Femur (tissue), 1 donor: ENCODE measurements around the gene RARRES2.
"Not testable (repeated sequence)": the region's sequence is repeated elsewhere in the genome, so short reads cannot be mapped to it uniquely, and the experiment has no call there.

Experiments used
- DNase-seq: peaks from one replicate; pipeline ENCODE4 v3.0.0-alpha.2; 2017

RARRES2 gene

GRCh38 chr7:150313870-150314269, 27.6 kb downstream of the RARRES2 start:
- DNase-seq, result no peak

- no peak for DNase-seq
Observed at GRCh38 chr7:150313367-150313809, 28.0 kb downstream of the RARRES2 start.

DNA sequence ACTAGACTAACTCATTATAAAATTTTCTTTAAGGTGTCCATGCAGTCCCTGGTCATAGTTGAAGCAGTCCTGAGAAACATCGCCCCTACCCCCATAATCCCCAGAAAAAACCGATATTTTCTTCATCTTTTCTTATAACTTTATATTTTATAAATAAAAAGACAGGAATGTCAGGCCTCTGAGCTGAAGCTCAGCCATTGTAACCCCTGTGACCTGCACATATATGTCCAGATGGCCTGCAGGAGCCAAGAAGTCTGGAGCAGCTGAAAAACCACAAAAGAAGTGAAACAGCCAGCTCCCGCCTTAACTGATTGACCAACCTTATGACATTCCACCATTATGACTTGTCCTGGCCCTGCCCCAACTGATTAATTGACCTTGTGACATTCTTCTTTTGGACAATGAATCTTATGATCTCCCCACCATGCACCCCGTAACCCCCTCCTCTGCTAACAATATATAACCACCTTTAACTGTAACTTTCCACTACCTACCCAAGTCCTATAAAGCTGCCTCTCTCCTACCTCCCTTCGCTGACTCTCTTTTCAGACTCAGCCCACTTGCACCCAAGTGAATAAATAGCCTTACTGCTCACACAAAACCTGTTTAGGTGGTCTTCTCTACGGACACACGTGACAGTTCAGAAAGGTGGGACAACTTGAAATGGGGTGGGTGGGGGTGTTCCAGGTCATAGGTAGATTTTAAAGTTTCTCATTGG, 28.6 kb downstream of the RARRES2 start:
- DNase-seq, result not testable (repeated sequence)

DNA sequence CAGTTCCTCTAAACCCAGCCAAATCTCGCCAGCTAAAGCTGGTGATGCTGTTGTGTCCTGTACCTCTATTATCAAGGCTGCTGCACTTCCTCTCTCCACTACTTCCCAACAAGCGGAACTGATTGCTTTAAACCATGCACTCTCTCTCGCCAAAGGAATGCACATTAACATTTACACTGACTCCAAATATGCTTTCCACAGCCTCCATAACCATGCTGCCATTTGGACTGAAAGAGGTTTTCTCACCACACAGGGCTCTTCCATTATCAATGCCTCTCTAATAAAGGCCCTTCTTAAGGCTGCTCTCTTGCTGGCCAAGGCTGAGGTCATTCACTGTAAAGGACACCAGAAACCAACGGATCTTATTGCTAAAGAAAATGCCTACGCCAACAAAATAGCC, 29.7 kb downstream of the RARRES2 start:
- no peak for DNase-seq

GRCh38 chr7:150311146-150311545, 30.3 kb downstream of the RARRES2 start:
- DNase-seq, result no peak

DNA sequence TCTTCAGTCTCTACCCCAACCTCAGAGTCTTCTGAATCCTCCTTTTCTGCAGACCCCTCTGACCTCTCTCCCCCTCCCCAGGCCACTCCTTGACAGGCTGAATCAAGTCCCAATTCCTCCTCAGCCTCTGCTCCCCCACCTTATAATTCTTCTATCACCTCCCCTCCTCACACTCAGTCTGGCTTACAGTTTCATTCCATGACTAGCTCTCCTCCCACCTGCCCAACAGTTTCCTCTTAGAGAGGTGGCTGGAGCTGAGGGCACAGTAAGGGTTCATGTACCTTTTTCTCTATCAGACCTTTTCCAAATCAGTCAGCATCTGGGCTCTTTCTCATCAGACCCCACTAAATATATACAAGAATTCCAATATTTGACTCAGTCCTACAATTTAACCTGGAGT, 32.9 kb downstream of the RARRES2 start:
- DNase-seq, result no peak

DNA sequence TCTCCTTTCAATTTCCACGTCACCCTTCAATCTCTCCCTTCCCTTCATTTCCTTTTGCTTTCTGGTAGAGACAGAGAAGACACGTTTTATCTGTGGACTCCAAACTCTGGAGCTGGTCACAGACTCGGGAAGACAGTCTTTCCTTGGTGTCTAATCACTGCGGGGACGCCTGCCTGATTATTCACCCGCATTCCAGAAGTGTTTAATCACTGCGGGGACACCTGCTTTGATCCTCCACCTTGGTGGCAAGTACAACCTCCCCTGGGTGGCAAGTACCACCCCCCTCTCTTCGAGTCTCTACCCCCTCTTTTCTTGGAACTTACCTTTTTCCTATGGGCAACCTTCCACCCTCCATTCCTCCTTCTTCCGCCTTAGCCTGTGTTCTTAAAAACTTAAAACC, 33.5 kb downstream of the RARRES2 start:
- DNase-seq, result no peak

- no peak for DNase-seq
Observed at GRCh38 chr7:150307129-150307528, 34.3 kb downstream of the RARRES2 start.

GRCh38 chr7:150306377-150306776, 35.1 kb downstream of the RARRES2 start:
- DNase-seq, result not testable (repeated sequence)

DNA sequence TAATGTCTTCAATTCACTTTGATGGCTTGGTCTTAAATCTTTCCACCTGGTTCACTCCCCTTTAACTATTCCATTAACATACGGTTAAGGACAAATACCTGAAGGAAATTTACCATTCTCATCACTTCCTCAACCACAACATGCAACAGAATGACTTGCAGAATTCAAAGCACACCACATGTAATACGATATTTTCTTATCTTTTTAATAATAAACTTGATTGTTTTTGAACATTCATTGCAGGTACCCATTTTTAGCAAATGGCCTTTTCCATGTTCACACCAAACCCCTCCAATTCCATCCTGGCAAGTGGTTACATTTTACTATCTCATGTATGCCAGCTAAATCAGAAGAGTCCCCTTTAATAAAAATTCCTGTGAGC, 35.5 kb downstream of the RARRES2 start:
- DNase-seq, result not testable (repeated sequence)

- DNase-seq, result not testable (repeated sequence)
Observed at GRCh38 chr7:150305259-150305902, 36.0 kb downstream of the RARRES2 start.

GRCh38 chr7:150304499-150305258, 36.8 kb downstream of the RARRES2 start:
- not testable (repeated sequence) for DNase-seq

- DNase-seq, result not testable (repeated sequence)
Observed at GRCh38 chr7:150302908-150303310, 38.5 kb downstream of the RARRES2 start.

DNA sequence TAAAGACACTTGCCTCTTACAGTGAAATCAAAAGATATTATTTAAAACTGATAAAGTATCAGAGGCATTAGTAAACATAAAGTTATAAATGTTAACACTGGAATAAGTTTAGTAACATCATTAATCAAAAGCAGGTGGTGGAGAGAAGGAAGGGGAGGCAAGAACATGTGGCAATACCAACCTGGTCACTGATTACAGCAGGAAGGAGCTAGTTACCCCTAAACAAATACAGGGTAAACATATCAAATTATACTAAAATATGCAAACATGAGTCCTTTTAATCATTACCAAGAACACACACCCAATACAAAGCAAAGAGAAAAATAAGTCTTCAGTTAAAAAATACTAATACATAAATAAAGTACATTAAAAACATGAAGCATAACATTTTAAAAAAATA, 43.5 kb downstream of the RARRES2 start:
- not testable (repeated sequence) for DNase-seq

- not testable (repeated sequence) for DNase-seq
Observed at GRCh38 chr7:150296802-150297201, 44.6 kb downstream of the RARRES2 start.

- not testable (repeated sequence) for DNase-seq
Observed at GRCh38 chr7:150295614-150296013, 45.8 kb downstream of the RARRES2 start.

DNA sequence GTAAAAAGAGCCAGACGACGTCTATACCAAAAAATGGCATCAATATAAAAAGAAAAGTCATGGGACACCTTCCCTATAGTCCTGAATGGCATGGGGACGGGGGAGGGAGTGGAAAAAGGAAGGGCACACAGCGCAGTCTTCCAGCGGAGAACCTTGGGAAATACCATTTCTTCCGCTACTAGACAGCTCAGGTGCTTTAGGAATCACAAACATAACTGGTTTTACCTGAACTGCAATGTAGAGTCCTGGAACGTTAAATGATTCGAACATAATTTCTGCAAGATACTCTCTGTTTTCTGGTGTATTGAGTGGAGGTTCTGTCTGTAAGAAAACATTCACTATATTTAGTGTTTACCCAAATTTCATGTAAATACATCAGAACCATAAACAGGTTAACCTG, 46.4 kb downstream of the RARRES2 start:
- not testable (repeated sequence) for DNase-seq

GRCh38 chr7:150290317-150290716, 51.1 kb downstream of the RARRES2 start:
- DNase-seq, result not testable (repeated sequence)

- DNase-seq, result not testable (repeated sequence)
Observed at GRCh38 chr7:150288816-150289215, 52.6 kb downstream of the RARRES2 start.
